ENCODE measurements around the gene CHRM2.

DNA sequence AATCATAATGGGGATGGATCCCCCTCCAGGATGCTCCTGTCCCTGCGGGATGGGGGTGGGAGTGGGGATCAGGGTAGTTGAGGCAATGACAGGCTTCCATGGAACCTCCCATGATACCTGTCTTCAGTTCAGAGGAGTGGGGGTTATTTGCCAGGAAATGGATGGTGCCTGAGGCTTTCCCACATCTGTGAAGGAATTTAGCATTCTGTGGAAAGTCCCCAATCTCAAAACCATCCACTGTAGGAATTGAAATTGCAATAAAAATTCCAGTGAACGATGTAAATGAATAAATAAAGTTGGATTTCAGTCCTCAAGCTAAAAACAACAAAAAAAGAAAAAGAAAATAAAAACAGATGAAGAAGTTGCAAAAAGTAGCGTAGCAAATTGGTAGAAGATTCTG is 81.9 kb downstream of the CHRM2 start:
- TF ChIP-seq YY1 (IDR thresholded peaks at IDR 0.05; ENCODE audit: low read depth) (no peak), CEBPB (IDR thresholded peaks at IDR 0.05) (no peak), TAF1 (IDR thresholded peaks at IDR 0.05; ENCODE audit: low read depth) (no peak), FOXM1 (IDR thresholded peaks at IDR 0.05; ENCODE audit: borderline replicate concordance, low read depth) (no peak), EGR1 (IDR thresholded peaks at IDR 0.05) (no peak), TCF12 (IDR thresholded peaks at IDR 0.05; ENCODE audit: low read depth) (no peak), TEAD4 (IDR thresholded peaks at IDR 0.05) (no peak), ZBTB7A (IDR thresholded peaks at IDR 0.05; ENCODE audit: low read depth) (no peak), EP300 (IDR thresholded peaks at IDR 0.05; ENCODE audit: borderline replicate concordance) (no peak)
- TF ChIP-seq, protein P1, sequence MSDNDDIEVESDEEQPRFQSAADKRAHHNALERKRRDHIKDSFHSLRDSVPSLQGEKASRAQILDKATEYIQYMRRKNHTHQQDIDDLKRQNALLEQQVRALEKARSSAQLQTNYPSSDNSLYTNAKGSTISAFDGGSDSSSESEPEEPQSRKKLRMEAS (IDR thresholded peaks at IDR 0.05) = no peak
- TF ChIP-seq, protein P2, sequence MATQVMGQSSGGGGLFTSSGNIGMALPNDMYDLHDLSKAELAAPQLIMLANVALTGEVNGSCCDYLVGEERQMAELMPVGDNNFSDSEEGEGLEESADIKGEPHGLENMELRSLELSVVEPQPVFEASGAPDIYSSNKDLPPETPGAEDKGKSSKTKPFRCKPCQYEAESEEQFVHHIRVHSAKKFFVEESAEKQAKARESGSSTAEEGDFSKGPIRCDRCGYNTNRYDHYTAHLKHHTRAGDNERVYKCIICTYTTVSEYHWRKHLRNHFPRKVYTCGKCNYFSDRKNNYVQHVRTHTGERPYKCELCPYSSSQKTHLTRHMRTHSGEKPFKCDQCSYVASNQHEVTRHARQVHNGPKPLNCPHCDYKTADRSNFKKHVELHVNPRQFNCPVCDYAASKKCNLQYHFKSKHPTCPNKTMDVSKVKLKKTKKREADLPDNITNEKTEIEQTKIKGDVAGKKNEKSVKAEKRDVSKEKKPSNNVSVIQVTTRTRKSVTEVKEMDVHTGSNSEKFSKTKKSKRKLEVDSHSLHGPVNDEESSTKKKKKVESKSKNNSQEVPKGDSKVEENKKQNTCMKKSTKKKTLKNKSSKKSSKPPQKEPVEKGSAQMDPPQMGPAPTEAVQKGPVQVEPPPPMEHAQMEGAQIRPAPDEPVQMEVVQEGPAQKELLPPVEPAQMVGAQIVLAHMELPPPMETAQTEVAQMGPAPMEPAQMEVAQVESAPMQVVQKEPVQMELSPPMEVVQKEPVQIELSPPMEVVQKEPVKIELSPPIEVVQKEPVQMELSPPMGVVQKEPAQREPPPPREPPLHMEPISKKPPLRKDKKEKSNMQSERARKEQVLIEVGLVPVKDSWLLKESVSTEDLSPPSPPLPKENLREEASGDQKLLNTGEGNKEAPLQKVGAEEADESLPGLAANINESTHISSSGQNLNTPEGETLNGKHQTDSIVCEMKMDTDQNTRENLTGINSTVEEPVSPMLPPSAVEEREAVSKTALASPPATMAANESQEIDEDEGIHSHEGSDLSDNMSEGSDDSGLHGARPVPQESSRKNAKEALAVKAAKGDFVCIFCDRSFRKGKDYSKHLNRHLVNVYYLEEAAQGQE (IDR thresholded peaks at IDR 0.05; ENCODE audit: low read depth) = no peak
- TF ChIP-seq, protein P3, sequence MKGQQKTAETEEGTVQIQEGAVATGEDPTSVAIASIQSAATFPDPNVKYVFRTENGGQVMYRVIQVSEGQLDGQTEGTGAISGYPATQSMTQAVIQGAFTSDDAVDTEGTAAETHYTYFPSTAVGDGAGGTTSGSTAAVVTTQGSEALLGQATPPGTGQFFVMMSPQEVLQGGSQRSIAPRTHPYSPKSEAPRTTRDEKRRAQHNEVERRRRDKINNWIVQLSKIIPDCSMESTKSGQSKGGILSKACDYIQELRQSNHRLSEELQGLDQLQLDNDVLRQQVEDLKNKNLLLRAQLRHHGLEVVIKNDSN (IDR thresholded peaks at IDR 0.05) = no peak

Measured in Ishikawa (cell line).